Retinal pigment epithelial cell (primary cell): ENCODE data around the gene PLD5.
"Not testable (repeated sequence)": the region's sequence is repeated elsewhere in the genome, so short reads cannot be mapped to it uniquely, and the experiment has no call there.

Experiments
- DNase-seq: peaks from one replicate; pipeline ENCODE4 v3.0.0-alpha.2; 2010; ENCODE audit warnings: low read depth
- H3K4me3 ChIP-seq: 2 replicates; pipeline ENCODE4 v1.5.1; 2011; ENCODE audit warnings: mild to moderate bottlenecking, low read length, control low read depth, moderate library complexity
- TF ChIP-seq, protein P1 (sequence below): conservative IDR thresholded peaks from 2 replicates; pipeline ENCODE4 v1.5.1; 2011; ENCODE audit warnings: low read depth, low read length, control low read depth, inconsistent platforms

PLD5 gene

DNA sequence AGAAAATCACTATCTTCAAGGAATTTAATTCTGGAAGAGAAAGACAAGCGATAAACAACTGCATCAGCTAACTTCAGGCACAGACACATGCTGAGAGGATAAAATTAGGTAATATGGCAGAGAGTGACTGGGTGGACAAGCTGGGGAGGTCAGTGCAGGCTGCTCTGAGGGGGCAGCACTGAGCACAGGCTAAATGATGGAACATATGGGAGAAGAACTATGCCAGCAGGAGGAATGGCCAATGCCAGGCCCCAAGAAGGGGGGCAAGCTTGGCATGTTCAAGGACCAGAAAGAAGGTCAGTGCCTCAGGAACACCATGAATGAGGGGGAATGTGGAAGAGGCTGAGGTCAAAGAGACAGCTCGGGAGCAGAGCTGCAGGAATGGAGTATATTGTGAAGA is 334.9 kb downstream of the PLD5 start:
- no peak for DNase-seq
- TF ChIP-seq, protein P1, sequence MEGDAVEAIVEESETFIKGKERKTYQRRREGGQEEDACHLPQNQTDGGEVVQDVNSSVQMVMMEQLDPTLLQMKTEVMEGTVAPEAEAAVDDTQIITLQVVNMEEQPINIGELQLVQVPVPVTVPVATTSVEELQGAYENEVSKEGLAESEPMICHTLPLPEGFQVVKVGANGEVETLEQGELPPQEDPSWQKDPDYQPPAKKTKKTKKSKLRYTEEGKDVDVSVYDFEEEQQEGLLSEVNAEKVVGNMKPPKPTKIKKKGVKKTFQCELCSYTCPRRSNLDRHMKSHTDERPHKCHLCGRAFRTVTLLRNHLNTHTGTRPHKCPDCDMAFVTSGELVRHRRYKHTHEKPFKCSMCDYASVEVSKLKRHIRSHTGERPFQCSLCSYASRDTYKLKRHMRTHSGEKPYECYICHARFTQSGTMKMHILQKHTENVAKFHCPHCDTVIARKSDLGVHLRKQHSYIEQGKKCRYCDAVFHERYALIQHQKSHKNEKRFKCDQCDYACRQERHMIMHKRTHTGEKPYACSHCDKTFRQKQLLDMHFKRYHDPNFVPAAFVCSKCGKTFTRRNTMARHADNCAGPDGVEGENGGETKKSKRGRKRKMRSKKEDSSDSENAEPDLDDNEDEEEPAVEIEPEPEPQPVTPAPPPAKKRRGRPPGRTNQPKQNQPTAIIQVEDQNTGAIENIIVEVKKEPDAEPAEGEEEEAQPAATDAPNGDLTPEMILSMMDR = no peak

GRCh38 chr1:242187816-242188215 is 336.7 kb downstream of the PLD5 start:
- TF ChIP-seq, protein P1 = no peak
- H3K4me3 ChIP-seq = no peak overlapping the region
- no peak for DNase-seq

More for the DNA sequence above, 334.9 kb downstream of the PLD5 start:
- no peak overlapping the region for H3K4me3 ChIP-seq

DNA sequence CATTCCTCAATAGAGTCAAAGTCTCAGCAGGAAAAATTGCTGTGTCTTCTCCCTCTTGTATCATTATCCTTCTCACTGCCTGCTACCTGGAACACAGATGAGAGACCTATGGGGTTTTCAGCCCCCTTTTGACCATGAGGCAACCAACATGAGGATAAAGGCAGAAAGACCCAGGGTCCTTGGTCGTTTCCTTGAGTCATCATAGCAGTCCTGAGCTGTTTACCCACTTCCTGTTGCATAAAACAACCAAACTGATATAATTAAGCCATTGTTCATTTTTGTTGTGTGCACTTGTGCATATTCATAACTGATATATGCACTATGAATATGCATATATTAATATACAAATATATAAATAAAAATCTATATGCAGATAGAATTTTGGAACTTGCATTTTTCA is 337.3 kb downstream of the PLD5 start:
- TF ChIP-seq, protein P1 = no peak
- DNase-seq = no peak
- H3K4me3 ChIP-seq = no peak overlapping the region

DNA sequence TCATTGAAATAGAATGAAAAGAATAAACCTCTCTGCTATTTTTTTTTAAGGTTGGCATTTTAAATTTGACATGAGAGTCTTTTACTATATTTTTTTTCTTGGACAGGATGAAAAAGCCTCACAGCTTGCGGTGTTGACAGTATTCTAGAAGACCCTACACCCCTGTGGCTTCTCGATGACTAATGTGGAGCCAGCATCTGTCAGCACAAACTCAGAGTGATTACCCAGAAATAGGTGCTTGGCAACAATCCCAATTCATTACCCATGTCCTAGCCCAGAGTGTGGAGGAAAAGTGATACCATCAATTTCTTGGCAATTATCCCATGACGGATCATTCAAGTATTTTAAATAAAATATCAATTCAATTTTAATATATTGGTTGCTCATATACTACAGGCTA is 338.8 kb downstream of the PLD5 start:
- TF ChIP-seq, protein P1 = no peak
- H3K4me3 ChIP-seq = no peak overlapping the region
- no peak for DNase-seq

DNA sequence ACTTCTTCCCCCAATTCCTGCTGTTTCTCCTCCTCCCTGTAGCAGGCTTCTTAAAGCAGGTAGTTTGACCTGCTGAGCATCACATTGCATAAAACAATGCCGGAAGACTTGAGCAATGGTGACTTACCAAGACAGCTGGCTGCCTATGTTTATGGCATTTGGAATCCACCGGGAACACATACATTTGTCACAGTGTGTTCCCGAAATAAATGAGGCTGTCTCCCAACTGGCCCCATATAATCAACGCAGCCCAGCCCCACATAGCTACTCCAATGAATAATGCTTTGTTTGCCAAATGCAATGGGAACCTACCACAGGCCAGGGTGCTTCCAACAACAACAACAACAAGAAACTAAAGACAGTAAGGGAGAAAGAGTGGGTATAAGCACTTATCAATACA is 339.5 kb downstream of the PLD5 start:
- DNase-seq = no peak
- TF ChIP-seq, protein P1 = no peak
- H3K4me3 ChIP-seq = no peak overlapping the region

GRCh38 chr1:242179767-242180166 is 344.7 kb downstream of the PLD5 start:
- not testable (repeated sequence) for DNase-seq, H3K4me3 ChIP-seq

GRCh38 chr1:242178924-242179708 is 345.4 kb downstream of the PLD5 start:
- no peak for DNase-seq

More at GRCh38 chr1:242178924-242179708, 345.4 kb downstream of the PLD5 start:
- TF ChIP-seq, protein P1 = no peak
- H3K4me3 ChIP-seq = no peak overlapping the region
